Suprapubic skin (tissue), 3 donors: ENCODE results near the gene TMEM178A.

ENCODE experiments used
- POLR2A ChIP-seq, 2 donors: fragments of 450-650 bp; IDR thresholded peaks; one replicate each; pipeline ENCODE4 v1.6.1; 2017; ENCODE audit warnings: antibody characterized with exemption in 2 of 2, mild to moderate bottlenecking in 2 of 2, moderate library complexity in 2 of 2
- TF ChIP-seq, protein P1 (sequence below), 2 donors: fragments of 200-600 bp in 1 of 2; fragments of 450-650 bp in 1 of 2; sonication (generic) in 1 of 2; IDR thresholded peaks; one replicate each; pipeline ENCODE4 v1.5.1; 2016 to 2019; ENCODE audit warnings: antibody characterized with exemption in 2 of 2, mild to moderate bottlenecking in 1 of 2, moderate library complexity in 1 of 2

DNA sequence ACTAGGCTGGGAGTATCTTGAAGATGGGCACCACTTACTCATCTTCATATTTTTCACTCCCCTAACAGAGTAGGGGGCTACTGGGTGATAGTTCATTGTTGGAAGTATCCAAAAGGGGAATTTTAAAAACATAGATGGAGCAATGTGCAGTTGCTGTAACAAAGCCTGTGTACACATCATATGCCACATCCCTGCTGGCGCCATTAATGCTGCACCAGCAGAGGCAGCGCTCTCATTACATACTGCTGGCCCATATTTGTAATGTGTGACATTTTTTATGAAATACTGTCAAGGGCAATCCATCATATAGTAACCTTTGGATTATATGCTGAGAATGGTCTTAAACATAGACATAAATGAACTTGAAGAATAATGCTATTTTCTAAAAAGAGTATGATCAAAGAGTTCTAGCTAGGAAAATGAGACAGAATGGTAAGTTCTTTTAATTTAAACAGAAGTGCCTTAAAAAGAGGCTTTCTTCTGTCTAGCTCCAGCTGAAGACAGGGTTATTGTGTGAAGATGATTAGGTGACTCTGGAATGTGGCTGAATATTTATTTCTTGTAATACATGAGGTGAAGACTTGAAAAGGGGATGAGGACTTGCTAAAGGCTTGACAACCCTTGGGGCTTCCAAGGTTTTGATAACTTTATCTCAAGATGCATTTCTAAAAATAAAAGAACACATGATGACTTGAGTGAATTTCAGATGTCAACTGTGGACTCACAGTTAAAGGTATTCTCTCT is 2.4 kb upstream of the TMEM178A start:
- TF ChIP-seq, protein P1, sequence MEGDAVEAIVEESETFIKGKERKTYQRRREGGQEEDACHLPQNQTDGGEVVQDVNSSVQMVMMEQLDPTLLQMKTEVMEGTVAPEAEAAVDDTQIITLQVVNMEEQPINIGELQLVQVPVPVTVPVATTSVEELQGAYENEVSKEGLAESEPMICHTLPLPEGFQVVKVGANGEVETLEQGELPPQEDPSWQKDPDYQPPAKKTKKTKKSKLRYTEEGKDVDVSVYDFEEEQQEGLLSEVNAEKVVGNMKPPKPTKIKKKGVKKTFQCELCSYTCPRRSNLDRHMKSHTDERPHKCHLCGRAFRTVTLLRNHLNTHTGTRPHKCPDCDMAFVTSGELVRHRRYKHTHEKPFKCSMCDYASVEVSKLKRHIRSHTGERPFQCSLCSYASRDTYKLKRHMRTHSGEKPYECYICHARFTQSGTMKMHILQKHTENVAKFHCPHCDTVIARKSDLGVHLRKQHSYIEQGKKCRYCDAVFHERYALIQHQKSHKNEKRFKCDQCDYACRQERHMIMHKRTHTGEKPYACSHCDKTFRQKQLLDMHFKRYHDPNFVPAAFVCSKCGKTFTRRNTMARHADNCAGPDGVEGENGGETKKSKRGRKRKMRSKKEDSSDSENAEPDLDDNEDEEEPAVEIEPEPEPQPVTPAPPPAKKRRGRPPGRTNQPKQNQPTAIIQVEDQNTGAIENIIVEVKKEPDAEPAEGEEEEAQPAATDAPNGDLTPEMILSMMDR (IDR thresholded peaks at IDR 0.05): no peak
- TF ChIP-seq POLR2A (IDR thresholded peaks at IDR 0.05): no peak
